Activated CD4-positive, alpha-beta T cell treated with anti-CD3 and anti-CD28 coated beads, Interleukin-2, amount 50 U/mL, for 4 hours (primary cell): ENCODE data around the gene PPM1F.

Experiments
- DNase-seq, 2 experiments: peaks; one replicate each; pipeline ENCODE4 v3.0.0-alpha.2; 2020

PPM1F gene

GRCh38 chr22:21975273-21975672, 22.6 kb upstream of the PPM1F start:
- DNase-seq = no peak

- no peak for DNase-seq
Measured at GRCh38 chr22:21974058-21974649, 21.5 kb upstream of the PPM1F start.

GRCh38 chr22:21972806-21973205, 20.2 kb upstream of the PPM1F start:
- DNase-seq = no peak

- peak; percentile 42 to 45 for DNase-seq
Measured at GRCh38 chr22:21972293-21972779, 19.7 kb upstream of the PPM1F start.

- DNase-seq = no peak
Measured at GRCh38 chr22:21971858-21972275, 19.2 kb upstream of the PPM1F start.

GRCh38 chr22:21970800-21971617, 18.4 kb upstream of the PPM1F start:
- no peak for DNase-seq

- no peak for DNase-seq
Measured at GRCh38 chr22:21970037-21970799, 17.6 kb upstream of the PPM1F start.

GRCh38 chr22:21968452-21969129, 15.9 kb upstream of the PPM1F start:
- no peak for DNase-seq

GRCh38 chr22:21967693-21968271, 15.1 kb upstream of the PPM1F start:
- no peak for DNase-seq

- DNase-seq = no peak
Measured at GRCh38 chr22:21966643-21967516, 14.2 kb upstream of the PPM1F start.

GRCh38 chr22:21965762-21966288, 13.2 kb upstream of the PPM1F start:
- no peak for DNase-seq

- DNase-seq = no peak
Measured at GRCh38 chr22:21964918-21965484, 12.4 kb upstream of the PPM1F start.

- no peak for DNase-seq
Measured at GRCh38 chr22:21964234-21964633, 11.6 kb upstream of the PPM1F start.

GRCh38 chr22:21963790-21964211, 11.2 kb upstream of the PPM1F start:
- no peak for DNase-seq

GRCh38 chr22:21963286-21963685, 10.6 kb upstream of the PPM1F start:
- DNase-seq = no peak

GRCh38 chr22:21962655-21962949, 10.0 kb upstream of the PPM1F start:
- DNase-seq = no peak

GRCh38 chr22:21961886-21962654, 9.4 kb upstream of the PPM1F start:
- no peak for DNase-seq

GRCh38 chr22:21961127-21961867, 8.6 kb upstream of the PPM1F start:
- no peak for DNase-seq
